ENCODE data around the gene HAL.

Gene HAL

GRCh38 chr12:95959107-95959506, 37.0 kb downstream of the HAL start:
- ATAC-seq (replicated peaks), result no peak
- Mint-ChIP-seq H3K27ac (no peak overlapping the region), H3K4me3 (no peak overlapping the region)

DNA sequence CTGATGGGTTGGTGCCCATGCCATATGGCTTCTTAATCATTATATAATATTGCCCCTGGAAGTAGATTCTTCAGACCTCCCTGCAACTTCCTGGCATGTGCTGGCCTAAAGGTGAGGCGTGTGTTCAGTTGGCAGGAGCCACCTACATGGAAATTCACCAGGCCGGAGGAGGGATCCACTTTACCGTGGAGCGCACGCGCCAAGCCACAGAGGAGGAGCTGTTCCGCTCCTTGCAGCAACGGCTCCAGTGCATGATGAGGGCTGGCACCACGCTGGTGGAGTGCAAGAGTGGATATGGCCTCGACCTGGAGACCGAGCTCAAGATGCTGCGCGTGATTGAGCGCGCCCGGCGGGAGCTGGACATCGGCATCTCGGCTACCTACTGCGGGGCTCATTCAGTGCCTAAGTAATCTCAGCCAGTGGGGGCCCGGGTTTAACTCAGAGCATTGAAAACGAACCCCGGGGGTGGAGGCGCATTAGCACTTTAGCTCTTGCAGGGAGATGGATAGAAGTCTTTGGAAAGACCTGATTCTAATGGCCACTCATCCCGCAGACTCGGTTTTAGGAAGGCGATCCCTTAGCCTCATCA, 39.5 kb downstream of the HAL start:
- H3K9me3 Mint-ChIP-seq, result no peaks in the 10 kb centered on the region
- no peaks in the 10 kb centered on the region for H3K4me1 Mint-ChIP-seq (ENCODE audit: low read depth in 2 of 2)
- ATAC-seq (replicated peaks) (no peak), DNase-seq (no peak)
- peaks cover 7 to 8% of the 10 kb centered on the region in 2 donors for H3K27me3 Mint-ChIP-seq
- H3K36me3 Mint-ChIP-seq (ENCODE audit: insufficient read depth), result no peaks in the 10 kb centered on the region
- H3K4me3 Mint-ChIP-seq, result no peak overlapping the region
- H3K27ac Mint-ChIP-seq, result no peak overlapping the region

More at GRCh38 chr12:95959107-95959506, 37.0 kb downstream of the HAL start:
- no peaks in the 10 kb centered on the region for H3K36me3 Mint-ChIP-seq (ENCODE audit: insufficient read depth)
- no peaks in the 10 kb centered on the region for H3K4me1 Mint-ChIP-seq (ENCODE audit: low read depth in 2 of 2)
- peaks cover 0 to 5% of the 10 kb centered on the region in 2 donors for H3K27me3 Mint-ChIP-seq
- H3K9me3 Mint-ChIP-seq, result no peaks in the 10 kb centered on the region
- no peak for DNase-seq

DNA sequence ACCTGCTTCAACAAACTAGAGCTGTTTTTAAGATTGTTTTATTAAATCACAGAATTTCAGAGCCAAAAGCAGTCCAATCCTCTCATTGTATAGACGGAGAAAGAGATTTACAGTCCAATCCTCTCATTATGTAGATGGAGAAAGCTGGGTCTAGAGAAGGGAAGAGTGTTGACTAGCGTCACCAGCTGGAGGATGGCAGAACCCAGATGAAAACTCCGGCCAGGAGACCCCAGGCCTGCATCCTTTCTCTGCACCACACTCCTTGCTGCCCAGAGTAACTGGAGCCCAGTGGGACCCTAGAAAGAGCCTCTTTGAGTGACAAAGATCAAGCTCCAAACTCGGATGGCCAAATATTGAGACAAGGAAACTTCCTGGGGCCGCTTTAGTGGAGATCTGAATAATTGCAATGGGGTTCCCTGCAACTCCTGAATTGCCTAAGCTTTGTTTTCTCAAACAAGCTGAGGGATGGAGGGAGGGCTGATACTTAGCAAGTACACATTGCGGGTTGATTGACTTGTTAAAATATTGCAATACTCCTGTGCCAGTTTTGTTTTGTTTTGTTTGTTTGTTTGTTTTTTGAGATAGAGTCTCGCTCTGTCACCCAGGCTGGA, 40.5 kb downstream of the HAL start:
- H3K27ac Mint-ChIP-seq, result no peak overlapping the region
- ATAC-seq (replicated peaks), result no peak
- no peaks in the 10 kb centered on the region for H3K36me3 Mint-ChIP-seq (ENCODE audit: insufficient read depth)
- no peak overlapping the region for H3K4me3 Mint-ChIP-seq
- H3K4me1 Mint-ChIP-seq (ENCODE audit: low read depth in 2 of 2), result no peaks in the 10 kb centered on the region
- H3K27me3 Mint-ChIP-seq, result peaks cover 7 to 14% of the 10 kb centered on the region in 2 donors
- DNase-seq, result no peak
- no peaks in the 10 kb centered on the region for H3K9me3 Mint-ChIP-seq

DNA sequence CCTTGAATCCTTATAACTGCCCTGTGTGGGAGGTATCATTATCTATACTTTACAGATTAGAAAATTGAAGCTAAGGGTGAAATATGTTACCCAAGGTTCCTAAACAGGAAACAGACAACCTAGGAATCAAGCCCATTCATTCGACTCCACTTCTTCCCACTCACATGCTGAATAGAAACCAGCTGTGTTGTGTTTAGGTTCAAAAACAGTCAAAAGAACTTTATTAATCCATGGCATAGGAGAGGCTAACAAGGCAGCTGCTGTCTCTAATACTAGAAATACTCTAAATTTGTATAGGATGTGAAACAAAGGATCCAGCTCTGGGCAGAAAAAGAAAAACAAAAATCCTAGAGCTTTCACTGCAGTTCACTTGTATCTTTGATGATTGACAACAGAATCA, 43.1 kb downstream of the HAL start:
- ATAC-seq (replicated peaks), result no peak
- no peak for DNase-seq

GRCh38 chr12:95951515-95951914, 44.6 kb downstream of the HAL start:
- peaks cover 7 to 14% of the 10 kb centered on the region in 2 donors for H3K27me3 Mint-ChIP-seq
- no peaks in the 10 kb centered on the region for H3K4me1 Mint-ChIP-seq (ENCODE audit: low read depth in 2 of 2)
- no peak for DNase-seq
- H3K36me3 Mint-ChIP-seq (ENCODE audit: insufficient read depth), result no peaks in the 10 kb centered on the region
- no peak overlapping the region for H3K27ac Mint-ChIP-seq
- no peak for ATAC-seq (replicated peaks)
- no peak overlapping the region for H3K4me3 Mint-ChIP-seq
- H3K9me3 Mint-ChIP-seq, result no peaks in the 10 kb centered on the region

More for the DNA sequence above, 43.1 kb downstream of the HAL start:
- Mint-ChIP-seq H3K9me3 (no peaks in the 10 kb centered on the region), H3K4me1 (ENCODE audit: low read depth in 2 of 2) (no peaks in the 10 kb centered on the region), H3K27me3 (peaks cover 7 to 14% of the 10 kb centered on the region in 2 donors), H3K36me3 (ENCODE audit: insufficient read depth) (no peaks in the 10 kb centered on the region), H3K27ac (no peak overlapping the region), H3K4me3 (no peak overlapping the region)

DNA sequence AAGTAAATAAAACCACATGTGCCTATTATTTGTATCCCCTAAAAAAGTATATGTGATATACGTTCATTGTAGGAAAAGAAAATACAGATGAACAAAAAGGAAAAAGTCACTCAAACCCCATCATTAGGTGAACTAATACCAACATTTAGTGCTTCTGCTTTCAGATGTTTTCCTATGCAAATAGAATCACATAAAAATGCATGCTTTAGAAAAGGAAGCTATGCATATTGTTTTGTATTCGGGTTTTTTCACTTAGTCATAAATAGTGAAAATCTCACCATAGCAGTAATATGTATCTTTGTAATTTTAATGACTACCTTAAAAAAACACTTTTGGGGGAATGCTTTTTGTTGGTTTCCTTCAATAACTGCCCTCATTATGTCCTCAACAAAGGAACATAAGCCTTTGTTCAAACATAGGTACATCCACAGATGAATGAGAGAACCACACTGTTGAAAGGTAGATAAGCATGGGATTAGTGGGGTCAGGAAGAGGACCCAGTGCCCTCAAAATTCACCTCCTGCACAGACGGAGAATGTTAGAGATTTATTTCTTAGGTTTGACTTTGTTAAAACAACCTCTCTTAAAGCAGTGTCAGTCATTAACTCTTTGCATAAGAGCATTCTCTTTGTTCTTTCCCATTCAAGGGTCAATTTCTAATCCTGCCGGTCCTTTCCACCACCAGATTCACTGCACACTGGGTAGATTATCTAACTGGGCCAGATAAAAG, 46.5 kb downstream of the HAL start:
- Mint-ChIP-seq H3K4me3 (no peak overlapping the region), H3K36me3 (ENCODE audit: insufficient read depth) (no peaks in the 10 kb centered on the region), H3K9me3 (no peaks in the 10 kb centered on the region), H3K27me3 (peaks cover 7 to 14% of the 10 kb centered on the region in 2 donors), H3K27ac (no peak overlapping the region), H3K4me1 (ENCODE audit: low read depth in 2 of 2) (no peaks in the 10 kb centered on the region)
- ATAC-seq (replicated peaks), result no peak
- DNase-seq, result no peak

DNA sequence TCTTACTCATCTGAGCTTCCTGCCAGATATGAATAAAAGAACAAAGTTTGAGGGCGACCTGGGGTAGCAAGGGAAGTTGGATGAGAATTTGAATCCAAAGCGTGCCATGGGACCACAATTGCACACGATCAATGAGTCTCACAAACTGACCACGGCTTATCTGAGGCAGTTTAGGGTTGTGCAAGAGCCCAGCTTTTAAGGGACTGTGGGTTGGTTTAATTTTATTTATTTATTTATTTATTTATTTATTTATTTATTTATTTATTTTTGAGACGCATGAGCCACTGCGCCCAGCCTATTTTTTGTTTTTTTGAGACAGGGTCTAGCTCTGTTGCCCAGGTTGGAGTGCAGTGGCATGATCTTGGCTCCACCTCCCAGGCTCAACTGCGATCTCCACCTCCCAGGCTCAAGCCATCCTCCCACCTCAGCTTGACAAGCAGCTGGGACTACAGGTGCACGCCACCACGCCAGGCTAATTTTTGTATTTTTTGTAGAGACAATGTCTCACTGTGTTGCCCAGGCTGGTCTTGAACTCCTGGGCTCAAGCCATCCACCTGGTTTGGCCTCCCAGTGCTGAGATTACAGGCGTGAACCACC, 51.9 kb downstream of the HAL start:
- ATAC-seq (replicated peaks) (no peak), DNase-seq (no peak)
- Mint-ChIP-seq H3K4me1 (ENCODE audit: low read depth in 2 of 2) (peaks cover 5 to 6% of the 10 kb centered on the region in 2 donors), H3K9me3 (no peaks in the 10 kb centered on the region), H3K36me3 (ENCODE audit: insufficient read depth) (peaks cover 5% of the 10 kb centered on the region), H3K4me3 (peak overlapping the region; percentile 91 to 95), H3K27me3 (no peaks in the 10 kb centered on the region), H3K27ac (no peak overlapping the region)

DNA sequence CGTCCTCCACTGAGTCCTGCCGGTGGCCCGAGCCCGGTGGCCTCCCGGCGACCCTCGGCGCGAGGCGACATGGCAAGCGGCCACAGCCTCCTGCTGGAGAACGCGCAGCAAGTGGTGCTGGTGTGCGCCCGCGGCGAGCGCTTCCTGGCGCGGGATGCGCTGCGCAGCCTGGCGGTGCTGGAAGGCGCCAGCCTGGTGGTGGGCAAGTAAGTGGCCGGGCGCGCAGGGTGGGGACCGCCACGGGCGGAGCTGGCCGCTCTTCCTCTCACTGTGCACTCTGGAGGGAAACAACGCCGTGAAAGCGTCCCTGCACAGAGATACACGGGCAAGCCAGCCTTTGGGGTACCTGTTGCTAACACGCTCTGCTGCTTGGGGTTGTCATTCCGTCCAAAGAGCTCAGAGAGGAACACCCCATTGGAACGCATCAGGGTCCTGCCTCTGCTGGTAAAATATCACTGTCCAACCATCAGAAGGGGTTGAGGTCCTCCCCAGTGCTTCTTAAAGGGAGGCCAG, 52.8 kb downstream of the HAL start, which contains the start of gene AMDHD1:
Gene AMDHD1 (plus strand): TSS at position 2 of the 513 bp plus-strand sequence. CDS start 68 bp downstream, at position 70.
- peak within 1 kb of the TSS; percentile 93 for H3K27ac Mint-ChIP-seq
- no peaks in the 10 kb centered on the region for H3K27me3 Mint-ChIP-seq
- DNase-seq, result peak; percentile 39 to 50 (median 48)
- no peaks in the 10 kb centered on the region for H3K9me3 Mint-ChIP-seq
- peaks cover 5% of the 10 kb centered on the region for H3K36me3 Mint-ChIP-seq (ENCODE audit: insufficient read depth)
- peaks cover 5 to 6% of the 10 kb centered on the region in 2 donors for H3K4me1 Mint-ChIP-seq (ENCODE audit: low read depth in 2 of 2)
- H3K4me3 Mint-ChIP-seq, result peak within 1 kb of the TSS; percentile 91 to 95
- ATAC-seq (replicated peaks), result peak; percentile 73

DNA sequence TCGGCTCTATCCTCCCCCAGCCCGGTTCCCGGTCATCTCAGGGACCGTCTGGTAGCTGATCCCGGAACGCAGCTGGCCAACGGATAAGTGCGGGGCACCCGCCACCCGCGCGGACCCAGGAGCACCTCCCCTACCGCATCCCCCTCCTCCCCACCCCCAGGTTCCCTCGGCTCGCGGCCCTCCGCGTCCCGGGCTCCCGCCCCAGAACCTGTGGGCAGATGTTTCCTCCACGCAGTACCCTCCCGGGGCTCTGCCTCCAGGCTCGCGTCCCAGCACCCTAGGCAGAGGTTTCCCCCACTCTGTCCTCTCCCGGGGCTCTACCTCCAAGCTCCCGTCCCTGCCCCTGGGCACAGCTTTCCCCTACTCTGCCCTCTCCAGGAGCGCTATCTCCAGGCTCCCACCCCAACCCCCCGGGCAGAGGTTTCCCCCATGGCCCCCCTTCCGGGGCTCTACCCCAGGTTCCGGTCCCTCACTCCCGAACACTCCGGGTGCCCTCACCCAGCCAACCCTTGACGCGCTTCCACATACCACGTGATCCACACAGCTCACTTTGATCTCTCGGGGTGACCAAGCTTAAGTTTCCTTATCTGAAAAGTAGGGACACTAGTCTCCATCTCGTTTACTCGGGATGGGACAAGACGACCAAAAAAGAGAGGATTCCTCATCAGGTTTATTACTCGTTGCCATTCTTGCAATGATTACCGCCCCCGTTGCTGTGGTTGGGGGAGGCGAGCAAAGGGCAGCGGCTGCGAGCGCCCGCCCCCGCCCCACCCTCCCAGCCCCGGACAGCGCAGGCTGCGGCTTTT, 53.4 kb downstream of the HAL start, which contains the start of gene CCDC38:
Gene CCDC38 (minus strand): TSS at position 91 of the 806 bp plus-strand sequence. CDS start 6,105 bp downstream, outside the sequence.
- DNase-seq (peak; percentile 70 to 73 (median 73)), ATAC-seq (replicated peaks) (peak; percentile 93)
- Mint-ChIP-seq H3K36me3 (ENCODE audit: insufficient read depth) (peaks cover 5% of the 10 kb centered on the region), H3K4me3 (peak within 1 kb of the TSS; percentile 91 to 95), H3K27ac (peak within 1 kb of the TSS; percentile 93), H3K4me1 (ENCODE audit: low read depth in 2 of 2) (peaks cover 5 to 6% of the 10 kb centered on the region in 2 donors), H3K27me3 (no peaks in the 10 kb centered on the region), H3K9me3 (no peaks in the 10 kb centered on the region)

GRCh38 chr12:95942101-95942523, 54.0 kb downstream of the HAL start:
- peaks cover 5 to 6% of the 10 kb centered on the region in 2 donors for H3K4me1 Mint-ChIP-seq (ENCODE audit: low read depth in 2 of 2)
- peaks cover 5% of the 10 kb centered on the region for H3K36me3 Mint-ChIP-seq (ENCODE audit: insufficient read depth)
- H3K9me3 Mint-ChIP-seq, result no peaks in the 10 kb centered on the region
- DNase-seq (no peak), ATAC-seq (replicated peaks) (no peak)
- no peaks in the 10 kb centered on the region for H3K27me3 Mint-ChIP-seq
- peak overlapping the region; percentile 91 to 95 for H3K4me3 Mint-ChIP-seq
- H3K27ac Mint-ChIP-seq, result peak overlapping the region; percentile 93

DNA sequence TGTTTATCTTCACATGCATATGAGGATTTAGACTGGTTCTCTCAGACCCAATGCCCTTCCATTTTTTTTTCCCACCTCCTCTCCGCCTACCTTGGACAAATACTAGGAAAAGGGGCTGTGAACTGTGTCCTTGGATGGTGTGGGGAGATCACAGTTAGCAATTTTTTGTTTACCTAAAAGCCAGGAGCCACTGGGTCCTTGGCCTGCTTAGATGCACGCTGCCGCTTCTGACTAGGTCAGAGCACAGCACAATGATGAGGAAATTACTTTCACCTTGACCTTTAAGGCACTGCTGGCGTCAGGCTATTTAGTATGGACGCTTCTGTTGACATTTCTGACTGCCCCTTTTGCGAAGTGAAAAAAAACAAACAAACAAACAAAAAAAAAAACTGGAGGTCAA, 55.6 kb downstream of the HAL start:
- Mint-ChIP-seq H3K4me1 (ENCODE audit: low read depth in 2 of 2) (peaks cover 5 to 6% of the 10 kb centered on the region in 2 donors), H3K4me3 (no peak overlapping the region), H3K9me3 (no peaks in the 10 kb centered on the region), H3K27me3 (no peaks in the 10 kb centered on the region), H3K36me3 (ENCODE audit: insufficient read depth) (peaks cover 5% of the 10 kb centered on the region), H3K27ac (peak overlapping the region in 1 of 2 donors; percentile 56)
- ATAC-seq (replicated peaks) (no peak), DNase-seq (no peak)

Measured in effector memory CD8-positive, alpha-beta T cell (primary cell).